Small intestine (tissue), 7 donors: ENCODE data around the gene YJEFN3. TPM values are rescaled to one million over a fixed set of nuclear protein-coding genes. Genes with fewer than 3 reads are reported as not detected.

ENCODE experiments used
- DNase-seq, 2 donors: peaks; one replicate each; pipeline versions ENCODE4 v3.0.0 to v3.0.0-alpha.2; 2013
- FAIRE-seq: peaks from 2 replicates; lab custom pipeline; 2012; peaks lifted over from hg19 to GRCh38; lab: Jason Lieb, UNC
- H3K27ac ChIP-seq, 3 donors: one replicate each; pipeline ENCODE4 v1.5.1; 2013; ENCODE audit warnings: low read length in 2 of 3, mild to moderate bottlenecking in 2 of 3, control low read depth in 1 of 3, inconsistent platforms in 1 of 3, low read depth in 1 of 3, moderate library complexity in 1 of 3
- H3K27me3 ChIP-seq, 3 donors: one replicate each; pipeline ENCODE4 v1.6.1; 2013; ENCODE audit warnings: low read length in 3 of 3, inconsistent platforms in 1 of 3; ENCODE audit not compliant: control insufficient read depth in 3 of 3, insufficient read depth in 3 of 3
- H3K36me3 ChIP-seq, 3 donors: one replicate each; pipeline ENCODE4 v1.6.1; 2013; ENCODE audit warnings: low read length in 3 of 3, inconsistent platforms in 1 of 3, low read depth in 1 of 3, mild to moderate bottlenecking in 1 of 3, moderate library complexity in 1 of 3; ENCODE audit not compliant: control insufficient read depth in 3 of 3, insufficient read depth in 2 of 3
- H3K4me1 ChIP-seq, 3 donors: one replicate each; pipeline ENCODE4 v1.6.1; 2013; ENCODE audit warnings: low read length in 2 of 3, inconsistent platforms in 1 of 3, low read depth in 1 of 3, mild to moderate bottlenecking in 1 of 3, moderate library complexity in 1 of 3; ENCODE audit not compliant: control insufficient read depth in 3 of 3, insufficient read depth in 2 of 3
- H3K4me3 ChIP-seq, 3 donors: one replicate each; pipeline ENCODE4 v1.5.1; 2013; ENCODE audit warnings: low read length in 3 of 3, control low read depth in 1 of 3, inconsistent platforms in 1 of 3, low read depth in 1 of 3, mild to moderate bottlenecking in 1 of 3, moderate library complexity in 1 of 3
- H3K9me3 ChIP-seq, 2 donors: one replicate each; pipeline ENCODE4 v1.6.1; 2013; ENCODE audit warnings: low read depth in 1 of 2, low read length in 1 of 2; ENCODE audit not compliant: control insufficient read depth in 2 of 2, insufficient read depth in 1 of 2
- WGBS, 3 donors: extraction: QIAGEN DNeasy Blood & Tissue Kit; methylation state at CpG; one replicate each; pipeline ENCODE4 v1.1.7; 2013; 5-methylcytosine and 5-hydroxymethylcytosine counted together
- polyA plus RNA-seq, 4 donors: library from polyadenylated mRNA; stranded (reverse) in 3 of 4; unstranded in 1 of 4; fragments of 200-250 nt in 3 of 4; fragments of 120-200 nt in 1 of 4; gene quantifications; one replicate each; pipeline versions ENCODE4 v1.2.1 to v1.2.3, GENCODE V29; 2013
- donor health status: healthy with polysubstance abuse.
- donor health status: control.
- donor health status: control.
- donor health status: Bipolar disorder and iron deficiency.
- donor health status: healthy.

Gene YJEFN3
- polyA plus RNA-seq, 4 donors, result 6.7 to 44.1 (median 17.5) TPM

- no peaks in the 10 kb centered on the region for H3K9me3 ChIP-seq
- no peak overlapping the region for H3K27ac ChIP-seq
- WGBS, 3 donors, result 76 to 81% (median 79%) methylated on average over 12 of the region's 12 CpGs
- FAIRE-seq (no peak), DNase-seq (no peak)
- no peak overlapping the region for H3K4me3 ChIP-seq
- peaks cover 3 to 41% (median 5%) of the 10 kb centered on the region in 3 donors for H3K27me3 ChIP-seq
- no peaks in the 10 kb centered on the region for H3K36me3 ChIP-seq
- peaks cover 2 to 7% (median 3%) of the 10 kb centered on the region in 3 donors for H3K4me1 ChIP-seq
These were observed 13.8 kb downstream of the YJEFN3 start for GRCh38 chr19:19542507-19542906.

- DNase-seq, result no peak
- peaks cover 1 to 35% (median 3%) of the 10 kb centered on the region in 3 donors for H3K27me3 ChIP-seq
- WGBS, 3 donors, result 89 to 95% (median 91%) methylated on average over 10 to 13 of the region's 13 CpGs
These were observed 14.4 kb downstream of the YJEFN3 start for GRCh38 chr19:19543101-19543500.

GRCh38 chr19:19543640-19544039 is 14.9 kb downstream of the YJEFN3 start:
- DNase-seq (no peak), FAIRE-seq (no peak)
- Histone ChIP-seq H3K9me3 (no peaks in the 10 kb centered on the region), H3K4me3 (no peak overlapping the region), H3K36me3 (no peaks in the 10 kb centered on the region), H3K4me1 (peaks cover 0 to 4% (median 2%) of the 10 kb centered on the region in 3 donors), H3K27ac (no peak overlapping the region), H3K27me3 (peaks cover 0 to 30% (median 3%) of the 10 kb centered on the region in 3 donors)
- WGBS, 3 donors, result 86 to 90% (median 89%) methylated on average over 18 to 19 of the region's 19 CpGs

More at GRCh38 chr19:19543101-19543500, 14.4 kb downstream of the YJEFN3 start:
- Histone ChIP-seq H3K36me3 (no peaks in the 10 kb centered on the region), H3K4me3 (no peak overlapping the region), H3K4me1 (peaks cover 2 to 7% (median 2%) of the 10 kb centered on the region in 3 donors), H3K27ac (no peak overlapping the region), H3K9me3 (no peaks in the 10 kb centered on the region)
- no peak for FAIRE-seq

- FAIRE-seq (no peak), DNase-seq (no peak)
- Histone ChIP-seq H3K9me3 (no peaks in the 10 kb centered on the region), H3K36me3 (no peaks in the 10 kb centered on the region), H3K27me3 (peaks cover 0 to 24% (median 3%) of the 10 kb centered on the region in 3 donors), H3K4me1 (peaks cover 0 to 3% (median 2%) of the 10 kb centered on the region in 3 donors), H3K4me3 (no peak overlapping the region), H3K27ac (no peak overlapping the region)
- 86 to 93% (median 91%) methylated on average over 54 to 75 of the region's 75 CpGs for WGBS, 3 donors
These were observed 15.7 kb downstream of the YJEFN3 start for GRCh38 chr19:19544257-19544953.

- no peak for DNase-seq
- Histone ChIP-seq H3K27me3 (peaks cover 0 to 17% (median 0%) of the 10 kb centered on the region in 3 donors), H3K27ac (no peak overlapping the region), H3K4me1 (peaks cover 0 to 3% (median 2%) of the 10 kb centered on the region in 3 donors), H3K4me3 (no peak overlapping the region), H3K36me3 (no peaks in the 10 kb centered on the region), H3K9me3 (no peaks in the 10 kb centered on the region)
- no peak for FAIRE-seq
- 93% methylated on average over 34 to 53 of the region's 53 CpGs for WGBS, 3 donors
These were observed 16.4 kb downstream of the YJEFN3 start for GRCh38 chr19:19544954-19545591.

GRCh38 chr19:19545707-19546106 is 17.0 kb downstream of the YJEFN3 start:
- WGBS, 3 donors, result 91 to 96% (median 91%) methylated on average over 13 to 23 of the region's 23 CpGs
- Histone ChIP-seq H3K27ac (no peak overlapping the region), H3K27me3 (peaks cover 0 to 13% (median 0%) of the 10 kb centered on the region in 3 donors), H3K36me3 (no peaks in the 10 kb centered on the region), H3K4me3 (no peak overlapping the region), H3K4me1 (peaks cover 0 to 3% (median 2%) of the 10 kb centered on the region in 3 donors), H3K9me3 (no peaks in the 10 kb centered on the region)
- DNase-seq, result no peak
- no peak for FAIRE-seq

- no peak for DNase-seq
- FAIRE-seq, result no peak
- WGBS, 3 donors, result 25 to 64% (median 40%) methylated on average over 19 of the region's 19 CpGs
- H3K4me3 ChIP-seq, result no peak overlapping the region
- peaks cover 0 to 3% (median 0%) of the 10 kb centered on the region in 3 donors for H3K27me3 ChIP-seq
- no peak overlapping the region for H3K27ac ChIP-seq
- no peaks in the 10 kb centered on the region for H3K4me1 ChIP-seq
- H3K36me3 ChIP-seq, result no peaks in the 10 kb centered on the region
- peaks cover 0 to 5% of the 10 kb centered on the region in 2 donors for H3K9me3 ChIP-seq
These were observed 18.0 kb downstream of the YJEFN3 start for GRCh38 chr19:19546751-19547162.

GRCh38 chr19:19547674-19548336 is 19.1 kb downstream of the YJEFN3 start:
- H3K4me3 ChIP-seq, result no peak overlapping the region
- WGBS, 3 donors, result 45 to 69% (median 49%) methylated on average over 14 to 15 of the region's 15 CpGs

More at GRCh38 chr19:19547674-19548336, 19.1 kb downstream of the YJEFN3 start:
- FAIRE-seq (no peak), DNase-seq (no peak)
- Histone ChIP-seq H3K4me1 (no peaks in the 10 kb centered on the region), H3K36me3 (no peaks in the 10 kb centered on the region), H3K27ac (no peak overlapping the region), H3K27me3 (no peaks in the 10 kb centered on the region), H3K9me3 (peaks cover 0 to 5% of the 10 kb centered on the region in 2 donors)
